GM12891 (cell line): Measurements from ENCODE around the gene SPRED2.

Experiments
- POLR2A ChIP-seq: IDR thresholded peaks from 2 replicates; pipeline ENCODE4 v1.6.1; 2011; ENCODE audit warnings: low read depth, low read length, control low read depth
- POLR2AphosphoS5 ChIP-seq: IDR thresholded peaks from 2 replicates; pipeline ENCODE4 v1.6.1; 2011; ENCODE audit warnings: low read depth, low read length, control low read depth
- TAF1 ChIP-seq: IDR thresholded peaks from 2 replicates; pipeline ENCODE4 v1.6.1; 2011; ENCODE audit warnings: low read depth, low read length, control low read depth

GRCh38 chr2:65326276-65326675 lies 106.1 kb downstream of the SPRED2 start:
- TF ChIP-seq POLR2A, result no peak
- no peak for TF ChIP-seq POLR2AphosphoS5
- TF ChIP-seq TAF1, result no peak
